ENCODE data around the gene MTFR1L. TPM values are rescaled to one million over a fixed set of nuclear protein-coding genes. Genes with fewer than 3 reads are reported as not detected.

MTFR1L gene
- polyA plus RNA-seq, 1 experiment, result 65.8 TPM

DNA sequence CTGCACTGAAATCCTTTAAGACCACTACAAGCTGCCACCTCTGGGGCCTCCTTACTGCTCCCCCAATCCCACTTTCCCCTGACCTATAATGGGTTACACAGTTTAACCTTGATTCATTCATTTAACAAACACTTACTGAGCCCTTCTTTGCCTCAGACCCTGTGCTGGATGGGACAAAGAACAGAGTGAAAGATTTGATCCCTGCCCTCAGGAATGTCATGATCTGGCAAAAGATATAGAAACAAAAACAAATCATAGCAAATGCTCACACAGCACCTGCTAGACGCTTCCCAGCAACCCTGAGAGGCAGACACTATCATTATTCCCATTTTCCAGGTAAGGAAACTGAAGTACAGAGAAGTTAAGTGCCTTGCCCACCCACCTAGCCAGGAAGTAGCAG, 46.5 kb downstream of the MTFR1L start:
- ChIA-PET POLR2A (no interaction called here), CTCF (interaction anchor here (1.0 kb wide), 1 partner anchor 9 kb away, joined by 3 read pairs; the partner anchor contains the start of gene PAQR7)
- no peak overlapping the region for H3K4me3 ChIP-seq (ENCODE audit: low read depth, low read length)
- no peak overlapping the region for H3K27ac ChIP-seq (ENCODE audit: low read depth, low read length)
- no peak for DNase-seq (ENCODE audit: low read depth, low spot score)
- TF ChIP-seq, protein P1, sequence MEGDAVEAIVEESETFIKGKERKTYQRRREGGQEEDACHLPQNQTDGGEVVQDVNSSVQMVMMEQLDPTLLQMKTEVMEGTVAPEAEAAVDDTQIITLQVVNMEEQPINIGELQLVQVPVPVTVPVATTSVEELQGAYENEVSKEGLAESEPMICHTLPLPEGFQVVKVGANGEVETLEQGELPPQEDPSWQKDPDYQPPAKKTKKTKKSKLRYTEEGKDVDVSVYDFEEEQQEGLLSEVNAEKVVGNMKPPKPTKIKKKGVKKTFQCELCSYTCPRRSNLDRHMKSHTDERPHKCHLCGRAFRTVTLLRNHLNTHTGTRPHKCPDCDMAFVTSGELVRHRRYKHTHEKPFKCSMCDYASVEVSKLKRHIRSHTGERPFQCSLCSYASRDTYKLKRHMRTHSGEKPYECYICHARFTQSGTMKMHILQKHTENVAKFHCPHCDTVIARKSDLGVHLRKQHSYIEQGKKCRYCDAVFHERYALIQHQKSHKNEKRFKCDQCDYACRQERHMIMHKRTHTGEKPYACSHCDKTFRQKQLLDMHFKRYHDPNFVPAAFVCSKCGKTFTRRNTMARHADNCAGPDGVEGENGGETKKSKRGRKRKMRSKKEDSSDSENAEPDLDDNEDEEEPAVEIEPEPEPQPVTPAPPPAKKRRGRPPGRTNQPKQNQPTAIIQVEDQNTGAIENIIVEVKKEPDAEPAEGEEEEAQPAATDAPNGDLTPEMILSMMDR (IDR thresholded peaks at IDR 0.05; ENCODE audit: low read depth, low read length), result no peak
- H3K27me3 ChIP-seq (ENCODE audit: control insufficient read depth, insufficient read depth, low read length), result no peaks in the 10 kb centered on the region
- H3K9me3 ChIP-seq (ENCODE audit: control insufficient read depth, insufficient read depth, low read length), result no peaks in the 10 kb centered on the region; the same call in 1 of the 2 replicates

DNA sequence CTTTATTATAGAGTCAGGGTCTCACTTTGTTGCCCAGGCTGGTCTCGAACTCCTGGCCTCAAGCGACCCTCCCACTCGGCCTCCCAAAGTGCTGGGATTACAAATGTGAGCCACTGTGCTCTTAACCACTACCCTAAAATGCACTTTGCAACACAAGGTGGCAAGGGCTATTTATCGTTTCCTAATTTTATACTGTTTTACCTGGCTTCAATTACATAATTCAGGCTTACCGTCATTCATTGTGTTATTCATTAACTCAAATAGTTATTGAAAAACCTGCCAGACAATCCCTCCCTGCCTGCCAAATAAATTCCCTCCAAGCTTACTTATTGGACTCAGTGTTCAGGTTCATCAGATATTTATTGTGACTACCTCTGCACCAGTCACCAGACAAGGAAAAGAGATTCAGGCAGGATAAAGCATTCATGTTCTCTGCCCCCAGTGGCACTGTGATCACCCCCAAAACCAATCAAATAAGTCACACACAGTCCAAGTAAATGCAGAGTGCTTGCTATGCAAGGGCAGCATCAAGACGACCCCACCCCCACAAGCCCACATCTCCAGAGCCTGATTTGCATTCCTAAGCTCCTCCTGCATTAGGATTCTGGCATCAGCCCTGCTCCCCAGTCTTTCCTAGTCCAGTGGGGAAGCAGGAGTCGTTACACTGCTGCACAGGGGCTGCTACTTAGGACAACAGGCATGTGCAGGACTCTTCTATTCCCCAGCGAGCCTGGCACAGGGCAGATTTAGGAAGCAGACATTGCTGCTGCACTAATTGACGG, 47.6 kb downstream of the MTFR1L start:
- ChIA-PET CTCF (interaction anchor here (0.6 to 1.5 kb wide), 3 partner anchors 8 to 258 kb away, joined by 3 to 5 read pairs (median 3); partner anchors contain the start of gene PAQR7), POLR2A (no interaction called here)
- TF ChIP-seq, protein P1 (IDR thresholded peaks at IDR 0.05; ENCODE audit: low read depth, low read length), result no peak

DNA sequence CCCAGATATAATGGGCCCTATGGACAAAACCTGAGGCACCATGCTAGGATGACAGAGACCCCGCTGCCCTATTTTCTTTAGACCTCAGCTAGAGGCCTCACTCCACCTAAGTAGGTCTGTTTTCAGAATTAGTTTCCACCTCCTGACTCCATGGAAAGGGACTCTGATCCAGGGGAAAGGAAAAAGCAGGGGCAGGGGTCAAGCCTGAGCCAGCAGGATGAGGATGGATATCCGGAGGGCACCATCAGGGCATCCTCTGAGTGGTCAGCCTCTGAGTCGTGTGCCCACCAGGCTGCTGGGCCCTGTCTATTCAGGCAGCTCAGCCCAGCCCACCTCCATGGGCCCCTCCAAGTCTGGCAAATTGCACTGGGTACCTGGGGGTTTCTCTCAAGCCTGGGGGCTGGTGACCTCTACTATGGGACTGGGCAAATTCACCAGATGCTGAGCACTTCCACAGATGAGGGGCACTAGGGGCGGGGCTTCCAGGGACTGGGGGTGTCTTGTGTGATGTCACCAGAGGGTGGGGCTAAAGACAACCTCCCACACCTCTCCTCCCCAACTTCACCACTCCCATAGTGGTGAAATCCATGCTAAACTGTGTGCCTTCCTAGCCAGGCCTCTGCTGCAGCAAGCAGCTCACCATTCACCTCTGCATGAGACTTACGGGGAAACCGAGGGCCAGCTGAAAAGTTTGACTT, 50.3 kb downstream of the MTFR1L start:
- TF ChIP-seq, protein P1 (IDR thresholded peaks at IDR 0.05; ENCODE audit: low read depth, low read length), result no peak
- no peak overlapping the region for H3K27ac ChIP-seq (ENCODE audit: low read depth, low read length)
- no peak overlapping the region for H3K4me3 ChIP-seq (ENCODE audit: low read depth, low read length)
- ChIA-PET POLR2A (no interaction called here), CTCF (interaction anchor here (0.6 to 1.2 kb wide), 2 partner anchors 14 to 26 kb away, joined by 3 to 5 read pairs; no protein-coding TSS in a partner anchor)
- no peaks in the 10 kb centered on the region for H3K27me3 ChIP-seq (ENCODE audit: control insufficient read depth, insufficient read depth, low read length)
- DNase-seq (ENCODE audit: low read depth, low spot score), result no peak
- H3K9me3 ChIP-seq (ENCODE audit: control insufficient read depth, insufficient read depth, low read length), result no peaks in the 10 kb centered on the region

More for the DNA sequence above, 47.6 kb downstream of the MTFR1L start:
- no peak overlapping the region for H3K4me3 ChIP-seq (ENCODE audit: low read depth, low read length)
- H3K27ac ChIP-seq (ENCODE audit: low read depth, low read length), result no peak overlapping the region
- H3K27me3 ChIP-seq (ENCODE audit: control insufficient read depth, insufficient read depth, low read length), result no peaks in the 10 kb centered on the region
- H3K9me3 ChIP-seq (ENCODE audit: control insufficient read depth, insufficient read depth, low read length), result no peaks in the 10 kb centered on the region; the same call in 1 of the 2 replicates
- DNase-seq (ENCODE audit: low read depth, low spot score), result no peak

DNA sequence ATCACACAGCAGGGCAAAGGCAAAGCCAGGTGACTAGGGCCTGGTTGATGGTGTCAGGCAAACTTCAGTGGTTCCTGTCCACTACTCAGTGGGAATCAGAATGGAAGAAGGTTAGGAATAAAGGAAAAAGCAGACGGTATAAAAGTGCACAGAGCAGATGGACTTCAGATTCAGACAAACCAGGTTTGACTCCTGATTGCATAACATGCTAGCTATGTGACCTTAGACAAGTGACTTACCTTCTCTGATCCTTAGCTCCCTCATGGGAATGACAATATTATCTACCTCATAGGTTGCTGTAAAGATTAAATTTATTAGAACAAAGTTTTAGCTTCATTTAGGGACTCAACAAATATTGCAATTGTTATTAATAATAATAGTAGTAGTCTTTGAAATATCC, 50.9 kb downstream of the MTFR1L start:
- TF ChIP-seq, protein P1 (IDR thresholded peaks at IDR 0.05; ENCODE audit: low read depth, low read length), result no peak
- POLR2A ChIA-PET, result no interaction called here
- Histone ChIP-seq H3K27me3 (ENCODE audit: control insufficient read depth, insufficient read depth, low read length) (no peaks in the 10 kb centered on the region), H3K4me3 (ENCODE audit: low read depth, low read length) (no peak overlapping the region), H3K27ac (ENCODE audit: low read depth, low read length) (no peak overlapping the region), H3K9me3 (ENCODE audit: control insufficient read depth, insufficient read depth, low read length) (no peaks in the 10 kb centered on the region)
- DNase-seq (ENCODE audit: low read depth, low spot score), result no peak
- CTCF ChIA-PET, result interaction anchor here (0.6 to 1.2 kb wide), 2 partner anchors 13 to 25 kb away, joined by 3 to 5 read pairs; no protein-coding TSS in a partner anchor

All from AG04450 (cell line).